ENCODE data around the gene LDLRAD4.

The LDLRAD4 gene

DNA sequence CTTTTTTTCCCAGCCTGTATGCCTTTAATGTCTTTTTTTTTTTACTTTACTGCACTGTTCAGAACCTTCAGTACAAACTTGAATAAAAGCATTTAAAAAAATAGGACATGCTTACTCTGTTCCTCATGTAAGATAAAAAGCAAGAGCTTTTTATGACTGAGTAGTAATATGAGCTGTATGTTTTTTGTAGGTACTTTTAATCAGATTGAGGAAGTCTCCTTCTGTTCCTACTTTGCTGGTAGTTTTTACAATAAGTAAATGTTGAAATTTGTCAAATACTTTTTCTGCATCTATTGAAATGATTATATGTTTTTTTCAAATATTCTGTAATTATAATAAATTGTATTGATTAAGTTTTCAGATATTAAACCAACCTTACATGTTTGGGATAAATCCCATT is 318.0 kb downstream of the LDLRAD4 start:
- DNase-seq (ENCODE audit: insufficient read length, low spot score) (no peak), FAIRE-seq (no peak)
- no peak for TF ChIP-seq POLR2A (IDR thresholded peaks at IDR 0.05; ENCODE audit: low read depth, low read length)
- TF ChIP-seq POU2F2 (IDR thresholded peaks at IDR 0.05; ENCODE audit: low read depth, low read length): no peak
- no peak for TF ChIP-seq SPI1 (IDR thresholded peaks at IDR 0.05; ENCODE audit: low read depth, low read length)
- TF ChIP-seq TAF1 (IDR thresholded peaks at IDR 0.05; ENCODE audit: low read depth, low read length): no peak
- TF ChIP-seq POLR2AphosphoS5 (IDR thresholded peaks at IDR 0.05; ENCODE audit: low read depth, low read length): no peak
- no peak for TF ChIP-seq PAX5 (IDR thresholded peaks at IDR 0.05; ENCODE audit: insufficient read depth, low read length, severe bottlenecking)

DNA sequence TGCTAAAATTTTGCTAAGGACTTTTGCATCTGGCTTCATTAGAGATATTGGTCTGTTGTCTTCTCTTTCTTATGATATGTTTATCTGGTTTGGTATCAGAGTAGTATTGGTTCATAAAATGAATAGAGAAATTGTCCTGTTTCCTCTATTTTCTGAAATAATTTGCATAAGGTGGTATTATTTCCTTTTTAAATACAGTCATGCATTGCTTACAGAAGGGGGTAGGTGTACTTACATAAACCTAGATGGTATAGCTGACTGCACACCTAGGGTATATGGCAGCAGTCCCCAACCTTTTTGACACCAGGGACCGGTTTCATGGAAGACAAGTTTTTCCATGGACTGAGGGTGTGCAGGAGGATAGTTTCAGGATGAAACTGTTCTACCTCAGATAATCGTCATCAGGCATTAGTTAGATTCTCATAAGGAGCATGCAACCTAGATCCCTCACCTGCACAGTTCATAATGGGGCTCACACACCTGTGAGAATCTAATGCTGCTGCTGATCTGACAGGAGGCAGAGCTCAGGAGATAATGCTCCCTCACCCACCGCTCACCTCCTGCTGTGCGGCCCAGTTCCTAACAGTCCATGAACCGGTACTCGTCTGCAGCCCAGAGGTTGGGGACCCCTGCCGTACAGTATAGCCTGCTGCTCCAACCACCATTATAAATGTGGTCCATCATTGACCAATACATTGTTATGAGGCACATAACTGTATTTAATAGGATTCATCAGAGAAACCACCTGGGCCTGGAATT is 318.6 kb downstream of the LDLRAD4 start:
- FAIRE-seq (no peak), DNase-seq (ENCODE audit: insufficient read length, low spot score) (no peak)
- TF ChIP-seq SPI1 (IDR thresholded peaks at IDR 0.05; ENCODE audit: low read depth, low read length) (no peak), POLR2A (IDR thresholded peaks at IDR 0.05; ENCODE audit: low read depth, low read length) (no peak), POU2F2 (IDR thresholded peaks at IDR 0.05; ENCODE audit: low read depth, low read length) (no peak), PAX5 (IDR thresholded peaks at IDR 0.05; ENCODE audit: insufficient read depth, low read length, severe bottlenecking) (no peak), TAF1 (IDR thresholded peaks at IDR 0.05; ENCODE audit: low read depth, low read length) (no peak), POLR2AphosphoS5 (IDR thresholded peaks at IDR 0.05; ENCODE audit: low read depth, low read length) (no peak)

DNA sequence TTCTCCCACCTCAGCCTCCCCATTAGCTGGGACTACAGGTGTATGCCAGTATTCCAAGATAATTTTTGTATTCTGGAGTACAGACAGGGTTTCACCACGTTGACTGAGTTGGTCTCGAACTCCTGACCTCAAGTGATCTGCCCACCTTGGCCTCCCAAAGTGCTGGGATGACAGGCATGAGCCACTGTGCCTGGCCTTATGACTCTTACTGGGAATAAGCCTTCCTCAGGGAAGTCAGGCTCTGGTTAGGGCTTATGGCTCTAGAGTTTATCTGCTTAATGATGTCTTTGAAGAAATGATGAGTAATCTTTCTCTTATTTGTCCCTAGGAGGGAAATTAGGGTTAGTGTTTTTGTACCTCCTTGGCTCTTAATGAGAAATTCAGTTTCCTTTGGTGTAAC is 320.1 kb downstream of the LDLRAD4 start:
- DNase-seq (ENCODE audit: insufficient read length, low spot score) (no peak), FAIRE-seq (no peak)
- TF ChIP-seq PAX5 (IDR thresholded peaks at IDR 0.05; ENCODE audit: insufficient read depth, low read length, severe bottlenecking): no peak
- TF ChIP-seq POLR2A (IDR thresholded peaks at IDR 0.05; ENCODE audit: low read depth, low read length): no peak
- no peak for TF ChIP-seq SPI1 (IDR thresholded peaks at IDR 0.05; ENCODE audit: low read depth, low read length)

DNA sequence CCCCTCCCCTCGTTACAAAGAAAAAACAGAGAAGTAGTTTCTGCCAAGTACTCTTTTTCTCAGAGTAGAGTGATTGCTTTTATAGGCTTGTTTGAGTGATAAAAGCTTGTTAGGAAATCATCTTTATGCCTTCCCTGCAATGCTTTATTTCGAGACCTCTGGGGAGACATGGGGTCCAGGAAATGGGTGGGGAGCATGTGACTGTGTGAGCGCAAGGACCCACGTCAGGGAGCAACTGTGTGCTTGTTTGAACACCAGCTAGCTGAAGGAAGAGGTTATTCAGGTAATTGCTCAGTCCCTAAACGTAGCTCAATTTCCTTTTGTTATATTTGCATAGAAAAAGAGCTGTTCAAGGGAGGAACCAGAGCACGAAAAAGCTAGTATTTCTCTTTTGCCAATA is 320.5 kb downstream of the LDLRAD4 start:
- FAIRE-seq (no peak), DNase-seq (ENCODE audit: insufficient read length, low spot score) (no peak)
- TF ChIP-seq POU2F2 (IDR thresholded peaks at IDR 0.05; ENCODE audit: low read depth, low read length) (no peak), POLR2AphosphoS5 (IDR thresholded peaks at IDR 0.05; ENCODE audit: low read depth, low read length) (no peak)

DNA sequence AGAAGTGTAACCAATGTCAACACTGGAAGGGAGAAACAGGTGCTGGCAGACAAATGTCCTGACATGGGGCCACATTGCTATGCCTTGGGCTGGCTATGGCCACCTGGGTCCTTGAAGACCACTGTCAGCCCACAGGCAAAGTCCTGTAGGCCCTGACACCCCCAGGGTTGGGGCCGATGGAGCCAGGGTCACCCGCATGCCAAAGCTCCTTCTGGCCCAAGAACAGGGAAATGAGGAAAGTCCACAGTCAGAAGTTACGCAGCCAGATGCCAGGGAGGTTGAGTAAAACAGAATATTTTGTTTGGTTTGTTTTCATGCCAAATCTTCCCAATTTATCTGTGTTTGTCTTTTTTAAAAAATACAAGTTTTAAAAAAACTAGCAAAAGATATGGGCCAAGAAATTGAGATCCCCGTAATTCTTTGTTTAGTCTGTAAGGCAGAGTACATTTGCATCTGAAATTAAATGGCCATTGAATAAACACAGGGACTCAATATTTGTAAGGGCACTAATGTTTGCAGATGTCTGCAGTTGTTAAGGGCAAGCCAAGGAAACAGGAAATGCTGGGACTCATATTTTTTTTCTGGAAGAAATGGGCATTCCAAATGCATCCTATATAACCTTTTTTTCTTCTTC is 321.4 kb downstream of the LDLRAD4 start:
- FAIRE-seq (no peak), DNase-seq (ENCODE audit: insufficient read length, low spot score) (no peak)
- no peak for TF ChIP-seq POLR2AphosphoS5 (IDR thresholded peaks at IDR 0.05; ENCODE audit: low read depth, low read length)
- no peak for TF ChIP-seq PAX5 (IDR thresholded peaks at IDR 0.05; ENCODE audit: insufficient read depth, low read length, severe bottlenecking)
- TF ChIP-seq POU2F2 (IDR thresholded peaks at IDR 0.05; ENCODE audit: low read depth, low read length): no peak
- no peak for TF ChIP-seq TAF1 (IDR thresholded peaks at IDR 0.05; ENCODE audit: low read depth, low read length)
- no peak for TF ChIP-seq POLR2A (IDR thresholded peaks at IDR 0.05; ENCODE audit: low read depth, low read length)
- no peak for TF ChIP-seq SPI1 (IDR thresholded peaks at IDR 0.05; ENCODE audit: low read depth, low read length)

DNA sequence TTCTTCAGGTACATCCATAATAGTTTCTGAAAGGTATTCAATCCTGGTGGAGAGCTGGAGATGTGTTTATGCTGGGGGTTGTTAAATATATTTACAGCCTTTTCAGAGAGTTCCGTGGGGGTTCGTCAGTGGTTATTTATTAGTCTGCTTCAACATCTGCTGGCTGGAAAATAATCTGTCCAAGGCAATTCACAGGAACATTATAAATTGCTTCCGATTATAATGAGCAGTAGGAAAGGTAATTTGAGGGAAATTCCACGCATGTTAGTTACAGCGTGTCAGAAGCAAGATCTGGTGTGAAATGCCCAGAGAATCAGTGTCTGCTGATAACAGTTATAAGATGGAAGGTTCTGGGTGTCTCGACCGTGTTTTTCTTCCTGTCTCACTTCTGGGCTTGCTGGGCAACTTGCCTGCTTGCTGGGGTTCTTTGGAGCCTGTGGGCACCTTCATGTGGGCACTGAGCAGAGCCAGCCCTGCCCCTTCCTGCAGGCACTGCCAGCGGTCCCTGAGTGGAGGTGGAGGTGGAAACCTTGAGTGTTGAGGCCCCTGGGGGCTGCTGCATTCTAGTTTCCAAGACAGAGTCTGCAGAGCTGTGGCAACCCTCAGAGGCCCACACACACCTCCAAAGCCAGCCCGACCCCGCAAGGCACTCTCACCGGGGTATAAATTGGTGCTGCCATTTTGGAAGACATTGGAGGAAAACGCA is 322.1 kb downstream of the LDLRAD4 start:
- DNase-seq (ENCODE audit: insufficient read length, low spot score): no peak
- no peak for FAIRE-seq
- TF ChIP-seq POU2F2 (IDR thresholded peaks at IDR 0.05; ENCODE audit: low read depth, low read length) (no peak), PAX5 (IDR thresholded peaks at IDR 0.05; ENCODE audit: insufficient read depth, low read length, severe bottlenecking) (no peak), POLR2A (IDR thresholded peaks at IDR 0.05; ENCODE audit: low read depth, low read length) (no peak), TAF1 (IDR thresholded peaks at IDR 0.05; ENCODE audit: low read depth, low read length) (no peak), SPI1 (IDR thresholded peaks at IDR 0.05; ENCODE audit: low read depth, low read length) (no peak), POLR2AphosphoS5 (IDR thresholded peaks at IDR 0.05; ENCODE audit: low read depth, low read length) (no peak)

DNA sequence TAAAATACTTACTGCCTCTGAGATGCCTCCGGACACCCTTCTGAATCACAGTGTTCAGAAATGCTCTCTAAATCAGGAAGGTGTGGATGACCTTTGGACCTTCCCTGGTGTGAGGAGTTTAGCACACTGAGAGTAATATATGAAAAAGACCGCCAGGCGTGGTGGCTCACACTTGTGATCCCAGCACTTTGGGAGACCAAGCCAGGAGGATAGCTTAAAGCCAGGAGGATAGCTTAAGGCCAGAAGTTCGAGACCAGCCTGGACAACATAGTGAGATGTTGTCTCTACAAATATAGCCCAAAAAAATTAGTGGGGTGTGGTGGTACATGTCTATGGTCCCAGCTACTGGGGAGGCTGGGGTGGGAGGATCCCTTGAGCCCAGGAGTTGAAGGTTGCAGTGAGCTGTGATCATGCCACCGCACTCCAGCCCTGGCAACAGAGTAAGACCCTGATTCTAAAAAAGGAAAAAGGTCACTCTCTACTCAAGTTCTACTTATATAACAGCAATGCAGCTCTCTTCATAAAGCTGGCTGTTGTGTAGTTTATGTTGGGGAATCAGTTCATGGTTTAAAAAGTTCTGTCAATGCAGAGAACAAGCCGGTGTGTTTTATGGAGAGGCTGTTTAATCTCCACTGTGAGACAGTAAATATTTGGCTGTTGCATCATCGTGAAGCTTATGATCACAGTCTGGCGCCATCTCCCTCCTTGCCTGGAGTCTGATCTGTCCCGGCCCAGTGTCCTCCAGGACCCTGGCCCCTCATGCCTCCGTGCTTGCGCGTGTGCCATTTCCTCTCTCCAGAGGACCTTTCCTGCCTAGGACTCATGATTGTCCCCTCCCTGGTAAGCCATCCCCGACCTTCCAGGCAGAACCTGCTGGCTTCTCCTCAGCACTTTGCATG is 323.3 kb downstream of the LDLRAD4 start:
- TF ChIP-seq POLR2A (IDR thresholded peaks at IDR 0.05; ENCODE audit: low read depth, low read length) (no peak), PAX5 (IDR thresholded peaks at IDR 0.05; ENCODE audit: insufficient read depth, low read length, severe bottlenecking) (no peak), SPI1 (IDR thresholded peaks at IDR 0.05; ENCODE audit: low read depth, low read length) (no peak), POLR2AphosphoS5 (IDR thresholded peaks at IDR 0.05; ENCODE audit: low read depth, low read length) (no peak), TAF1 (IDR thresholded peaks at IDR 0.05; ENCODE audit: low read depth, low read length) (no peak), POU2F2 (IDR thresholded peaks at IDR 0.05; ENCODE audit: low read depth, low read length) (no peak)
- FAIRE-seq (no peak), DNase-seq (ENCODE audit: insufficient read length, low spot score) (no peak)

DNA sequence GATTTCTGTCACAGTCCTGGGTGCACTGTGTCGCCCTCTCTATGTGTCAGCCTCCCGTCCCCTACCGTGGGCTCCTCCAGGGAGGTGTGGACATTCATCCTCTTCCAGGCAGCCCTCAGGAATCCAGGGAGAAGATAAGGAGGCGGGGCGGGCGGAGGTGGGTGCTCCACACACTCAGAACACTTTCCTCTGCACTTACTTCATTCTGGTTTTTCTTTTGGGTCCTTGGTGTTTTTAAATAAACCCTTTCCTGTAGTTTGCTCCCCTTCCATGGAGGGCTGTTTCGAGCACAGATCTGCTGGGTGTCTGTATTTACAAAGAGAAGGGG is 323.9 kb downstream of the LDLRAD4 start:
- TF ChIP-seq TAF1 (IDR thresholded peaks at IDR 0.05; ENCODE audit: low read depth, low read length) (no peak), POLR2AphosphoS5 (IDR thresholded peaks at IDR 0.05; ENCODE audit: low read depth, low read length) (no peak), PAX5 (IDR thresholded peaks at IDR 0.05; ENCODE audit: insufficient read depth, low read length, severe bottlenecking) (no peak), POLR2A (IDR thresholded peaks at IDR 0.05; ENCODE audit: low read depth, low read length) (no peak), SPI1 (IDR thresholded peaks at IDR 0.05; ENCODE audit: low read depth, low read length) (no peak), POU2F2 (IDR thresholded peaks at IDR 0.05; ENCODE audit: low read depth, low read length) (no peak)
- DNase-seq (ENCODE audit: insufficient read length, low spot score): no peak
- no peak for FAIRE-seq

DNA sequence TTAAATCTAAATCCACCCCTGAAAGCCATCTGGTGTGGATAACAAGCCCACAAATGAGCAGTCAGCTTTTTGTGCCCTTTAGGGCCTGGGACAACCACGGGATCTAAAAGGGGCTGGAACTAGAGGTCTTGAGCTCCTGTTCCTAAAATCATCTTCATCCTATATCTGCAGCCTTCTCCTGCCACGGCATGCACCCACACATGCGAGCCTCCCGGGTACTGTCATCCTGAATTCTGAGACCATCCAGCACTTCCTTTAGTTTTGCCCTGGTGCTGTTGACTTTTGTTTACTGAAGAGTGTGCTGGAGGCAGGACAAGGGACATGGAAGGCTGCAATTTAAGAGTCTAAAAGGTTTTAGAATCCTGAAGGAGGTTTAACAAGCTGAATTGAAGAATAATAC is 324.6 kb downstream of the LDLRAD4 start:
- TF ChIP-seq POU2F2 (IDR thresholded peaks at IDR 0.05; ENCODE audit: low read depth, low read length): no peak
- no peak for TF ChIP-seq POLR2AphosphoS5 (IDR thresholded peaks at IDR 0.05; ENCODE audit: low read depth, low read length)
- TF ChIP-seq PAX5 (IDR thresholded peaks at IDR 0.05; ENCODE audit: insufficient read depth, low read length, severe bottlenecking): no peak
- no peak for TF ChIP-seq SPI1 (IDR thresholded peaks at IDR 0.05; ENCODE audit: low read depth, low read length)
- TF ChIP-seq POLR2A (IDR thresholded peaks at IDR 0.05; ENCODE audit: low read depth, low read length): no peak
- no peak for TF ChIP-seq TAF1 (IDR thresholded peaks at IDR 0.05; ENCODE audit: low read depth, low read length)
- no peak for DNase-seq (ENCODE audit: insufficient read length, low spot score)
- FAIRE-seq: no peak

Data from GM12891 (cell line).